Activated CD8-positive, alpha-beta memory T cell treated with anti-CD3 and anti-CD28 coated beads, Interleukin-2, amount 50 U/mL, for 1 hour (primary cell): Measurements from ENCODE around the gene TMEM52.

Experiments
- DNase-seq: peaks from one replicate; pipeline ENCODE4 v3.0.0-alpha.2; 2020; ENCODE audit errors: extremely low read depth

TMEM52 gene

DNA sequence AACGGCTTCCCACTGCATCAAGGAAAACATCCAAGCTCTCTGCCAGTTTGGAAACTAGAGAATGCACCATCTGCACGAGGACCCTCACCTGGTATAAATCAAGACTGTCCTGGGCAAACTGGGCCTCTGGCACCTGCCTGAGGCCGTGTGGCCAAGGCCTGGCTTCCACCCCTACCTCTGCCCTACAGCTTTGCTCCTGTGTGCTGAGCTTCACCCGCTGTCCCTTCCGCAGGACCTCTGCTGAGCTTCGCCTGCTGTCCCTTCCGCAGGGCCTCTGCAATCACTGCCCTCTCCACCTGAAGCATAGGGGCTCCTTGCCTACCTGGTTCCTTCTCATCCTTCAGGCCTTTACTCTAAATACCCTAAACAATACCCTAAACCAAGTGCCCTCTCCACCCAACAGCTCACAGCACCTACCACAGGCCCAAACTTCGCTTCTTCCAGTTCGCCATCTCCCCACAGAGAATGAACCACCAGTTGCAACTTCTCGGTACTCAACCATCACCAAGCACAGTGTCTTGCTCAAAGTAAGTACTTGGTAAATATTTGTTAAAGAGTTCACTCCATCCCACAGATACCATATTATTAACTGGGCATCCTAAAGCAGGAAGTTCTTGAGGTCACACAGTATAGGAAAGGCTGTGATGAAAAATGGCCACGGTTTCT, 46.6 kb downstream of the TMEM52 start:
- no peak for DNase-seq

DNA sequence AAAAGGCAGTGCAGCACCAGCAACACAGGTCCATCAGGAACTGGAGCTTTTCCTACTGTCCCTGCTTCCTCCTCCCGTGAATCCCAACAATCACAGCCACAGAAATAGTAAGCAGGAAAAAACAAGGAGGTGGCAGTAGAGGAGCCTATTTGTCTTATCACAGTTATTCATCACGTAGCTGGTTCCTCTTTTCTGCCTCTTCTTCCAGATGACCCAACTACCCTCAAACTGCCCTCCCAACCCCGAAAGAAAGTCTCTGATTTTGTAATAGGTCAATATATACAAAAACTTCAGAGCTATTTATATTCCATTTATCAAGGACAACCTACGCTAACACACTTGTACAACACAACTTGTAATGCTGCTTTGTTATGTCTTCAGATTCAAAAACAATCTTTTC, 49.6 kb downstream of the TMEM52 start:
- DNase-seq: no peak
